ENCODE data around the gene TMEM164.

Gene TMEM164

GRCh38 chrX:110037178-110037577, 34.3 kb downstream of the TMEM164 start:
- ATAC-seq (replicated peaks) (no peak), DNase-seq (no peak)
- H3K27ac Mint-ChIP-seq: no peak overlapping the region
- no peaks in the 10 kb centered on the region for H3K27me3 Mint-ChIP-seq
- no peaks in the 10 kb centered on the region for H3K9me3 Mint-ChIP-seq
- peaks cover 10 to 12% of the 10 kb centered on the region in 2 donors for H3K4me1 Mint-ChIP-seq (ENCODE audit: low read depth in 2 of 2)
- H3K36me3 Mint-ChIP-seq (ENCODE audit: insufficient read depth): peaks cover 3% of the 10 kb centered on the region
- no peak overlapping the region for H3K4me3 Mint-ChIP-seq

DNA sequence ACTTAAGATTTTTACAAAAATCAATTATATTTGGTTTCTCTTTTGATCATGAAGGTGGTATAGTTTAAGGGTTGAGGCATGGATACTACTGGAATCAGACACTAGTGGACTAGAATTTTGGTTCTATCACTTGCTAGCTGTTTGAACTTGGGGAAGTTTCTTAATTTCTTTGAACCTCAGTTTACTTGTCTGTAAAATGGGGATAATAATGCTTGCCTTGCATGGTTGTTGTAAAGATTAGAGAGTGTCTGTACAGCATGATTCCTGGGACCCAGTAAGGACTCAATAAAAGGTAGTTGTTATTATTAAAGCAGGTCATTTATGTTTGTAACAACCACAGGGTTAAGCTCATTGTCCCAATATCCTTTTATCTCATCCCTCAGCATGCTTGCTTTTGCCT, 36.0 kb downstream of the TMEM164 start:
- Mint-ChIP-seq H3K4me3 (no peak overlapping the region), H3K4me1 (ENCODE audit: low read depth in 2 of 2) (peaks cover 12 to 20% of the 10 kb centered on the region in 2 donors), H3K9me3 (no peaks in the 10 kb centered on the region), H3K36me3 (ENCODE audit: insufficient read depth) (peaks cover 3% of the 10 kb centered on the region), H3K27ac (no peak overlapping the region), H3K27me3 (no peaks in the 10 kb centered on the region)
- ATAC-seq (replicated peaks): no peak
- DNase-seq: no peak

- H3K9me3 Mint-ChIP-seq: no peaks in the 10 kb centered on the region
- peak; percentile 40 for ATAC-seq (replicated peaks)
- no peak overlapping the region for H3K4me3 Mint-ChIP-seq
- peak overlapping the region in 1 of 2 donors; percentile 46 for H3K27ac Mint-ChIP-seq
- peaks cover 3% of the 10 kb centered on the region for H3K36me3 Mint-ChIP-seq (ENCODE audit: insufficient read depth)
- no peak for DNase-seq
- peaks cover 12% of the 10 kb centered on the region in 2 donors for H3K4me1 Mint-ChIP-seq (ENCODE audit: low read depth in 2 of 2)
- H3K27me3 Mint-ChIP-seq: no peaks in the 10 kb centered on the region
Measured at GRCh38 chrX:110041980-110042379, 39.1 kb downstream of the TMEM164 start.

- Mint-ChIP-seq H3K4me3 (no peak overlapping the region), H3K27me3 (no peaks in the 10 kb centered on the region), H3K36me3 (ENCODE audit: insufficient read depth) (peaks cover 3% of the 10 kb centered on the region), H3K27ac (peak overlapping the region in 1 of 2 donors; percentile 46), H3K4me1 (ENCODE audit: low read depth in 2 of 2) (peaks cover 11 to 12% of the 10 kb centered on the region in 2 donors), H3K9me3 (no peaks in the 10 kb centered on the region)
- DNase-seq (no peak), ATAC-seq (replicated peaks) (no peak)
Measured at GRCh38 chrX:110042496-110042895, 39.6 kb downstream of the TMEM164 start.

- H3K4me3 Mint-ChIP-seq: peak overlapping the region; percentile 48 to 59
- H3K9me3 Mint-ChIP-seq: no peaks in the 10 kb centered on the region
- peaks cover 11% of the 10 kb centered on the region in 2 donors for H3K4me1 Mint-ChIP-seq (ENCODE audit: low read depth in 2 of 2)
- ATAC-seq (replicated peaks) (no peak), DNase-seq (no peak)
- H3K27me3 Mint-ChIP-seq: no peaks in the 10 kb centered on the region
- peaks cover 3% of the 10 kb centered on the region for H3K36me3 Mint-ChIP-seq (ENCODE audit: insufficient read depth)
- H3K27ac Mint-ChIP-seq: peak overlapping the region in 1 of 2 donors; percentile 35
Measured at GRCh38 chrX:110043506-110043905, 40.6 kb downstream of the TMEM164 start.

DNA sequence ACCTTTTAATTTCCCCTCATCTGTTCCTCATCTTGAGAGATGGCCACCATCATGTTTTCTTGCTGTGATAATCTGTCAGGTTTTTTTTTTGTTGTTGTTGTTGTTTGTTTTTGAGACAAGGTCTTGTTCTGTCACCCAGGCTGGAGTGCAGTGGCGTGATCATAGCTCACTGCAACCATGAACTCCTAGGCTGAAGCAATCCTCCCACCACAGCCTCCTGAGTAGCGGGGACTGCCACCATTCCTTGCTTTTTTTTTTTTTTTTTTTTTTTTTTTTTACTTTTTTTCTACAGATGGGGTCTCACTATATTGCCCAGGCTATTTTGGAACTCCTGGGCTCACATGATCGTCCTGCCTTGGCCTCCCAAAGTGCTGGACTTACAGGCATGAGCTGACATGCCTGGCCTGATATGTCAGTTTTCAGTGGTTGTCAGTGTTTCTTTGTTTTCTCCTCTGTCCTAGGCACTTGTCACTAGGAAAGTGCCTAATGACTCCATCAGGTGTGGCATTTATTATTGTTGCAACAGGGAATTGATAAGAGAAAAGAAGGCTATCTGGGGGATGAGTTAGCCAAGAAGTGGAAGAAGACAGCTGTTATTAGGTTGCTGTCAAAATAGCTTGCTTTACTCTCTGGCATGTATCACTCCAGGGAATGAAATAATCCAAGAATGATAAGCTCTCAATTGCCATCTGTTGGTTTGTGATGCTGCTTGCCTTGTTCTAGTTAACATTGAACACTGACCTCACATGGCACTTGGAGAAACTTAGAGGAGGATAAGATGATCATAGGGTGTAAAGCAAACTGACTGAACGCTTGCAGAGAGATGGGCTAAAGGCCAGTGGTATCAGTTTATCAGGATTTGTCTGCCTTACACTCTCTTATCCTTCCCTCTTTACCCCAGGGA, 41.7 kb downstream of the TMEM164 start:
- ATAC-seq (replicated peaks) (no peak), DNase-seq (no peak)
- H3K36me3 Mint-ChIP-seq (ENCODE audit: insufficient read depth): peaks cover 3% of the 10 kb centered on the region

DNA sequence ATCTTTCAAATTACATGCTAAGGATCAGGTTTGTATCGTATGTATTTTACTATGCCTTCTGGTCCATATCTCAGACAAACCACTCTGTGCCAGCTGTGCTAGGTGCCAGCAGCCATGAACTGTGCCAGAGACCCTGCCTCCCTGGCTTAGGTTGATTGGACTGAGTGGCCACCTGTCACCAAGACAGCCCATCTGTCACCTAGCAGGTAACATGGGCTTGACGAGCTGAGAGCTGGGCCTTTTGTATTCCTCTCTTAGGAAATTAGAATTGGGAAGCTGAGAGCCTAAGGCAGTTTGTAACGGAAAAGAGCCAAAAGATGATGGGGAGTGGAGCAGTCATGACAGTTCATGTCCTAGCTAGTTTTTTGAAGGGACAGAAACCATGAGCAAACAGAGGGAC, 42.5 kb downstream of the TMEM164 start:
- no peaks in the 10 kb centered on the region for H3K9me3 Mint-ChIP-seq
- H3K4me1 Mint-ChIP-seq (ENCODE audit: low read depth in 2 of 2): peaks cover 10 to 11% of the 10 kb centered on the region in 2 donors
- H3K27ac Mint-ChIP-seq: no peak overlapping the region
- no peak overlapping the region for H3K4me3 Mint-ChIP-seq
- no peak for ATAC-seq (replicated peaks)
- peaks cover 3% of the 10 kb centered on the region for H3K36me3 Mint-ChIP-seq (ENCODE audit: insufficient read depth)
- H3K27me3 Mint-ChIP-seq: no peaks in the 10 kb centered on the region
- no peak for DNase-seq

More for the DNA sequence above, 41.7 kb downstream of the TMEM164 start:
- Mint-ChIP-seq H3K27me3 (no peaks in the 10 kb centered on the region), H3K4me3 (no peak overlapping the region), H3K27ac (no peak overlapping the region), H3K9me3 (no peaks in the 10 kb centered on the region), H3K4me1 (ENCODE audit: low read depth in 2 of 2) (peaks cover 10 to 11% of the 10 kb centered on the region in 2 donors)

DNA sequence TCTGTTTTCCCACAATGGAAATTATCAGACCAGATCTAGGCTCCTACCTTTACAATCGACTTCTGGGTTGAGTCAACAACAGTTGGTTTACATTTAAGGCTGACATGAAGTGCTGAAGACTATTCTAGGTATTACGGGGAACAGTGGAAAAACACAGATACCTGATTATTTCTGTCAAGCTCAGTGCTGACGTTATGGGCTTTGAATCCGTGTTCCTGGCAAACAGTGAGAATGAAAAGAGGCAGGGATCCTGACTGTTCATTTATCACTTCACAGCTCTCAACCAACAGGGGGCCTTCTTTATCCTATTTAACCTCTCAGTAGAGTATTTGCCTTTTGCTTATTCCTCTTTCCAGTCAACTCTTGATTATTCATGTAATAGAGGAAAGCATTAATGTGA, 43.1 kb downstream of the TMEM164 start:
- no peak overlapping the region for H3K27ac Mint-ChIP-seq
- no peak overlapping the region for H3K4me3 Mint-ChIP-seq
- DNase-seq: no peak
- peaks cover 9 to 11% of the 10 kb centered on the region in 2 donors for H3K4me1 Mint-ChIP-seq (ENCODE audit: low read depth in 2 of 2)
- no peak for ATAC-seq (replicated peaks)
- no peaks in the 10 kb centered on the region for H3K9me3 Mint-ChIP-seq
- no peaks in the 10 kb centered on the region for H3K27me3 Mint-ChIP-seq
- H3K36me3 Mint-ChIP-seq (ENCODE audit: insufficient read depth): peaks cover 3% of the 10 kb centered on the region

DNA sequence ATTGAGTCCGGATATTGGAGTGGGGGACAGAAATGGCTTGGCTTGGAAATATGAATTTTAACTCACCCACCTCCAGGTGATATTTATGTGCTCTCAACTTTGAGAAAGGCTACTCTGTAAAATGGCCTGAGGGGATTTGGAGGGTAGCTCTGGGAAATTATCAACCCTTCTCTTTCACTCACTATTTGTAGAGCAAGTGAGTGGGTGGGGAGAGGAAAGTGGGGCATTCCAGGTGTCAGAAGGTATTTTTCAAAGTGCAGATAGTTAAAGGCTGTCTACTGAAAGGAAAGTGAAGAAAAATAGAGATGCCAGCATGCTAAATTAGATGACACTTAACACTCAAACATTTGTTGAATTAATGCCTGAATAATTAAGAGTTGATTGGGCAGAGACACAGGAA, 44.1 kb downstream of the TMEM164 start:
- DNase-seq (no peak), ATAC-seq (replicated peaks) (no peak)
- Mint-ChIP-seq H3K36me3 (ENCODE audit: insufficient read depth) (peaks cover 3% of the 10 kb centered on the region), H3K27me3 (no peaks in the 10 kb centered on the region), H3K9me3 (no peaks in the 10 kb centered on the region), H3K27ac (no peak overlapping the region), H3K4me1 (ENCODE audit: low read depth in 2 of 2) (peaks cover 9 to 10% of the 10 kb centered on the region in 2 donors), H3K4me3 (no peak overlapping the region)

- no peak overlapping the region for H3K4me3 Mint-ChIP-seq
- no peaks in the 10 kb centered on the region for H3K27me3 Mint-ChIP-seq
- DNase-seq (no peak), ATAC-seq (replicated peaks) (no peak)
- peaks cover 3% of the 10 kb centered on the region for H3K36me3 Mint-ChIP-seq (ENCODE audit: insufficient read depth)
- no peak overlapping the region for H3K27ac Mint-ChIP-seq
- peaks cover 0 to 7% of the 10 kb centered on the region in 2 donors for H3K4me1 Mint-ChIP-seq (ENCODE audit: low read depth in 2 of 2)
- H3K9me3 Mint-ChIP-seq: no peaks in the 10 kb centered on the region
Measured at GRCh38 chrX:110049096-110049495, 46.2 kb downstream of the TMEM164 start.

GRCh38 chrX:110050386-110050785, 47.5 kb downstream of the TMEM164 start:
- H3K9me3 Mint-ChIP-seq: no peaks in the 10 kb centered on the region
- H3K27me3 Mint-ChIP-seq: no peaks in the 10 kb centered on the region
- ATAC-seq (replicated peaks) (no peak), DNase-seq (no peak)
- H3K4me3 Mint-ChIP-seq: no peak overlapping the region
- H3K27ac Mint-ChIP-seq: peak overlapping the region in 1 of 2 donors; percentile 22
- H3K36me3 Mint-ChIP-seq (ENCODE audit: insufficient read depth): peaks cover 3% of the 10 kb centered on the region
- peaks cover under 1 to 4% of the 10 kb centered on the region in 2 donors for H3K4me1 Mint-ChIP-seq (ENCODE audit: low read depth in 2 of 2)

DNA sequence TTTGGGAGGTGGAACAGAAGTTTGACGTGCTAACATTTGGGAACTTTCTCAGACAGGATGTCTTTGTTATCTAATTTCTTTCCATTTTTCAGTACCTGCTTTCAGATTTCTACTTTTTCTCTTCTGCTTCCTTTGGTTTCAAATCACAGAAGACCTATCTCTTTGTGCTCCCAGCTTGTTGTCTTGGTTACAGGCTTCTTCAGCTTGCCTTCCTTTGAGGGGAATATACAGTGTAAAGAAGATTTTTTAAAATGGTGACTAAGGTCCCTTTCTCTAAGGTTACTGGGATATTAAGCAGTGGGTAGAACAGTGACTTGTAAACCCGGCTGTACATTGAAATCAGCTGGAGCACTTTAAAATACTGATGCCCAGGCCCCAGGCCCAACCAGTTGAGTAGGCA, 48.0 kb downstream of the TMEM164 start:
- no peak for DNase-seq

GRCh38 chrX:110051559-110051958, 48.6 kb downstream of the TMEM164 start:
- H3K9me3 Mint-ChIP-seq: no peaks in the 10 kb centered on the region
- no peak overlapping the region for H3K4me3 Mint-ChIP-seq
- DNase-seq (no peak), ATAC-seq (replicated peaks) (no peak)
- H3K27ac Mint-ChIP-seq: no peak overlapping the region
- H3K4me1 Mint-ChIP-seq (ENCODE audit: low read depth in 2 of 2): peaks cover 4 to 5% of the 10 kb centered on the region in 2 donors
- H3K27me3 Mint-ChIP-seq: no peaks in the 10 kb centered on the region
- H3K36me3 Mint-ChIP-seq (ENCODE audit: insufficient read depth): peaks cover 3% of the 10 kb centered on the region

More for the DNA sequence above, 48.0 kb downstream of the TMEM164 start:
- Mint-ChIP-seq H3K27me3 (no peaks in the 10 kb centered on the region), H3K27ac (peak overlapping the region in 1 of 2 donors; percentile 22), H3K36me3 (ENCODE audit: insufficient read depth) (peaks cover 3% of the 10 kb centered on the region), H3K9me3 (no peaks in the 10 kb centered on the region), H3K4me3 (no peak overlapping the region), H3K4me1 (ENCODE audit: low read depth in 2 of 2) (peaks cover 4 to 5% of the 10 kb centered on the region in 2 donors)
- no peak for ATAC-seq (replicated peaks)

DNA sequence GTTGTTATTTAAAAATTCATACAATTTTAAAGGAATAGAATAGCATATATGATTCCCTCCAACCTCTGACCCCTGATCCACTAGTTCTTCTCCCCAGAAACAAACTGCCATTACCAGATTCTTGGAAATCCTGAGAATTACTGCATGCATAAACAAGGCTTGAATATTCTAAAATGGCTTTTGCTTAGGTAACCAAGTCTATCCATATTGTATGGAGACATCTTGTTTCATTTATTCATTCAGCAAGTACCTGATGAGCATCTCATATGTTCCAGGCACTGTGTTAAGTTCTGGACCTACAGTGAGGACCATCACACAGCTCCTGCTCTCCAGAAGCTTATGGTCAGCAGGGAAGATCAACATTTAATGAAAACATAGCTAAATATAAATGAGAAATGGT, 49.4 kb downstream of the TMEM164 start:
- H3K4me1 Mint-ChIP-seq (ENCODE audit: low read depth in 2 of 2): peaks cover 4 to 5% of the 10 kb centered on the region in 2 donors
- H3K27me3 Mint-ChIP-seq: no peaks in the 10 kb centered on the region
- H3K4me3 Mint-ChIP-seq: no peak overlapping the region
- DNase-seq (no peak), ATAC-seq (replicated peaks) (no peak)
- H3K9me3 Mint-ChIP-seq: no peaks in the 10 kb centered on the region
- H3K27ac Mint-ChIP-seq: no peak overlapping the region
- peaks cover 3% of the 10 kb centered on the region for H3K36me3 Mint-ChIP-seq (ENCODE audit: insufficient read depth)

Measured in effector memory CD8-positive, alpha-beta T cell (primary cell).